ENCODE measurements around the gene OR51D1. TPM values are rescaled to one million over a fixed set of nuclear protein-coding genes. Genes with fewer than 3 reads are reported as not detected.

The OR51D1 gene
- total RNA-seq, 1 experiment from 2014 or later = not detected

DNA sequence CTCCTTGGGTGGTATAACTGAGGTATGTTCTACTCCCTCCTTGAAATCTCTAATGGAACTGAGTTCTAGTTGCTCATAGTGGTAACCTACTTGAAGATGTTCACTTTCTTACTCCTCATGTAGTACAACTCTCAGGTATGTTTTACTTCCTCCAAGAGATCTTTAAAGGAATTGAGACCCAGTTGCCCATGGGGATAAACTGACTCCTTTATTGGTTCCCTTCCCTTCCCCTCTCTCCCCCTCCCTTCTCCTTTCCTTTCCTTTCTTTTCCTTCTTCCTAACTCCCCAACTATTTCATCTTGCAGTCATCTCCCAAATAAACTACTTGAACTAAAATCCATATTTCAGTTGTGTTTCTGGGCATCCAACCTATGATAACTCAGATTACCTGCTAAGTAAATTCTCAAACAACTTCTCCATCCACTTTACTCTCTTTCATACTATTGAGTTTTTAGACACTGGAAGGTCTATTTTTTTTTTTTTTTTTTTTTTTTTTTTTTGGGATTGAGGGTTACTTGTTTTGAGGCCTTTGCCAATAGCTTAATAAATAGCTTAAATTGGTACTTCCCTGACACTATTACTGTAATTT is 21.3 kb upstream of the OR51D1 start:
- no TSS peak for BruUV-seq (replicated peaks)
- intact Hi-C loops (cut with micrococcal nuclease; ENCODE audit: unreplicated experiment) = no loop called here
- Histone ChIP-seq H3K27ac (ENCODE audit: low read depth, low read length, poor library complexity, severe bottlenecking) (no peak overlapping the region), H3K4me1 (ENCODE audit: insufficient read depth, low read length, poor library complexity, severe bottlenecking) (no peaks in the 10 kb centered on the region), H3K4me3 (ENCODE audit: low read depth, low read length, poor library complexity, severe bottlenecking) (no peak overlapping the region), H3K36me3 (ENCODE audit: insufficient read depth, low read length, poor library complexity, severe bottlenecking) (no peaks in the 10 kb centered on the region), H3K9me3 (ENCODE audit: low read depth, low read length, poor library complexity, severe bottlenecking) (no peaks in the 10 kb centered on the region), H3K27me3 (replicated peaks; ENCODE audit: insufficient read depth, low read depth, low read length, poor library complexity) (no peaks in the 10 kb centered on the region)
- ChIA-PET POLR2A (ENCODE audit: low non-redundant PET) (no interaction called here), CTCF (interaction anchor here (0.6 kb wide), 1 partner anchor 15 kb away, joined by 3 read pairs; no protein-coding TSS in a partner anchor)
- TF ChIP-seq EZH2 (IDR thresholded peaks at IDR 0.05; ENCODE audit: borderline replicate concordance, low read depth, low read length, poor library complexity, severe bottlenecking) = no peak
- TF ChIP-seq, protein P1, sequence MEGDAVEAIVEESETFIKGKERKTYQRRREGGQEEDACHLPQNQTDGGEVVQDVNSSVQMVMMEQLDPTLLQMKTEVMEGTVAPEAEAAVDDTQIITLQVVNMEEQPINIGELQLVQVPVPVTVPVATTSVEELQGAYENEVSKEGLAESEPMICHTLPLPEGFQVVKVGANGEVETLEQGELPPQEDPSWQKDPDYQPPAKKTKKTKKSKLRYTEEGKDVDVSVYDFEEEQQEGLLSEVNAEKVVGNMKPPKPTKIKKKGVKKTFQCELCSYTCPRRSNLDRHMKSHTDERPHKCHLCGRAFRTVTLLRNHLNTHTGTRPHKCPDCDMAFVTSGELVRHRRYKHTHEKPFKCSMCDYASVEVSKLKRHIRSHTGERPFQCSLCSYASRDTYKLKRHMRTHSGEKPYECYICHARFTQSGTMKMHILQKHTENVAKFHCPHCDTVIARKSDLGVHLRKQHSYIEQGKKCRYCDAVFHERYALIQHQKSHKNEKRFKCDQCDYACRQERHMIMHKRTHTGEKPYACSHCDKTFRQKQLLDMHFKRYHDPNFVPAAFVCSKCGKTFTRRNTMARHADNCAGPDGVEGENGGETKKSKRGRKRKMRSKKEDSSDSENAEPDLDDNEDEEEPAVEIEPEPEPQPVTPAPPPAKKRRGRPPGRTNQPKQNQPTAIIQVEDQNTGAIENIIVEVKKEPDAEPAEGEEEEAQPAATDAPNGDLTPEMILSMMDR (conservative IDR thresholded peaks at IDR 0.05; ENCODE audit: low read depth, low read length) = no peak
- no peak for DNase-seq (ENCODE audit: low spot score)

DNA sequence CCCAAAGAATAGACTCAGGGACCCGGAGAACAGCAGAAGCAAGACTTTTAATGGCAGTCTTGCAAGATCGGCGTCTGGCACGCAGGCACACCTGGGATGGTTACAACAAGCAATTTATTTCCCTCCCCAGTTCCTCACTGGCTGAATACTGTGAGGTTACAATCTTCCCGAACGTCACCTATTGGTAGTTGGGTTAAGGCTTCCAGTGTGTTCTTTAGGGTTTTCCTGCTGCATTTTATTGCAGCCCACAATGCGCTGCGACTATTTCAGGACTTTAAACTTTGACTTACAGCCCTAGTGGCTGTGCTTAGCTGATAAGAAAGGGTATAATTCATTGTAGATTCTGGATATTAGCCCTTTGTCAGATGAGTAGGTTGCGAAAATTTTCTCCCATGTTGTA is 17.8 kb upstream of the OR51D1 start:
- ChIA-PET CTCF (no interaction called here), POLR2A (ENCODE audit: low non-redundant PET) (no interaction called here)
- no TSS peak for BruUV-seq (replicated peaks)

DNA sequence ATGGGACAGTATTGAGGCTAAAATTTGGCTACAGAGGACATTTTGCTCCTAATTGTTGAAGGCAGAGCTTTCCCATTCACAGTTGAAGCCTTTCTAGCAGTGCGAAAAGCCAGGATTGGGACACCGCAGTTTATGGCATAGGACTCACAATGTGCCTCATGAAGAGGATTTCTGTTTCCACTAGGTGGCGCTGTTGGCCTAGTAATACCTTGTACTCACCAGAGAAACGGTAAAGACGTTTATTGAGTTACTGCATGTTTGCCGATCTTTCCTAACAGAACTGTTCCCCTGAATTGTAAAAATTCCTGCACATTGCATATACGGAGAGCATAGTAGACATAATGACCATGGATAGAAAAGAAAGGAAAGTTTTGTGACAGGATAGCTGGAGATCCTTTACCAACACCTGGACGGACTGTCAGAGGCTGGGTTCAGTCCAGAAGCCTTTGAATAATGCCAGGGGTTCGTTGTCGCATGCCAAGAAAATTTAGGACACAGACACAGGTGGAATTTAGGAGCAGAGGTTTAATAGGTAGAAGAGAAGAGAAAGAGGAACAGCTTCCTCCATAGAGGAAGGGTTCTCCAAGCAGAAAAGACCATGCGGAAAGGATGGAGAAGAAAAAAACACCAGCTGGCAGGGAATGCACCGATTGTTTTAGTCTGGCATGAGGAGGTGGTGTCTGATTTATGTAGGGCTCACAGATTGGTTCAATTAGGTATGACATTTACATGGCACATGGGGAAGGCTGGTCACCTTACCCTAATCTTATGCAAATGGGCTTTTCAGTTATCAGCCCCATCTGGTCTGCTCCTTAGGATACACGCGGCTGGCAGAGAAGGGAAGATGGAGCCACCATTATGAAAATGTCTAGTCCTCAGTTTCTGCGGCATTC is 10.8 kb upstream of the OR51D1 start:
- no peak overlapping the region for H3K4me3 ChIP-seq (ENCODE audit: low read depth, low read length, poor library complexity, severe bottlenecking)
- CTCF ChIA-PET = no interaction called here
- H3K36me3 ChIP-seq (ENCODE audit: insufficient read depth, low read length, poor library complexity, severe bottlenecking) = no peaks in the 10 kb centered on the region
- intact Hi-C loops (cut with micrococcal nuclease; ENCODE audit: unreplicated experiment) = loop anchor here (1.0 to 5.0 kb wide), 3 partner anchors 378 to 754 kb away; no protein-coding TSS in a partner anchor
- H3K4me1 ChIP-seq (ENCODE audit: insufficient read depth, low read length, poor library complexity, severe bottlenecking) = no peaks in the 10 kb centered on the region
- no peak overlapping the region for H3K27ac ChIP-seq (ENCODE audit: low read depth, low read length, poor library complexity, severe bottlenecking)
- POLR2A ChIA-PET (ENCODE audit: low non-redundant PET) = no interaction called here
- H3K27me3 ChIP-seq (replicated peaks; ENCODE audit: insufficient read depth, low read depth, low read length, poor library complexity) = no peaks in the 10 kb centered on the region
- BruUV-seq (replicated peaks) = no TSS peak
- DNase-seq (ENCODE audit: low spot score) = peak; percentile 78
- TF ChIP-seq EZH2 (IDR thresholded peaks at IDR 0.05; ENCODE audit: borderline replicate concordance, low read depth, low read length, poor library complexity, severe bottlenecking) = no peak
- TF ChIP-seq, protein P1 (conservative IDR thresholded peaks at IDR 0.05; ENCODE audit: low read depth, low read length) = peak; percentile 73
- no peaks in the 10 kb centered on the region for H3K9me3 ChIP-seq (ENCODE audit: low read depth, low read length, poor library complexity, severe bottlenecking)

More for the DNA sequence above, 17.8 kb upstream of the OR51D1 start:
- Histone ChIP-seq H3K9me3 (ENCODE audit: low read depth, low read length, poor library complexity, severe bottlenecking) (no peaks in the 10 kb centered on the region), H3K4me1 (ENCODE audit: insufficient read depth, low read length, poor library complexity, severe bottlenecking) (no peaks in the 10 kb centered on the region), H3K4me3 (ENCODE audit: low read depth, low read length, poor library complexity, severe bottlenecking) (no peak overlapping the region), H3K27ac (ENCODE audit: low read depth, low read length, poor library complexity, severe bottlenecking) (no peak overlapping the region), H3K36me3 (ENCODE audit: insufficient read depth, low read length, poor library complexity, severe bottlenecking) (no peaks in the 10 kb centered on the region), H3K27me3 (replicated peaks; ENCODE audit: insufficient read depth, low read depth, low read length, poor library complexity) (no peaks in the 10 kb centered on the region)
- intact Hi-C loops (cut with micrococcal nuclease; ENCODE audit: unreplicated experiment) = no loop called here
- TF ChIP-seq, protein P1 (conservative IDR thresholded peaks at IDR 0.05; ENCODE audit: low read depth, low read length) = no peak
- no peak for TF ChIP-seq EZH2 (IDR thresholded peaks at IDR 0.05; ENCODE audit: borderline replicate concordance, low read depth, low read length, poor library complexity, severe bottlenecking)
- DNase-seq (ENCODE audit: low spot score) = no peak

Measured in A673 (cell line).